ENCODE data around the gene PGAP1. TPM values are rescaled to one million over a fixed set of nuclear protein-coding genes. Genes with fewer than 3 reads are reported as not detected.

PGAP1 gene
- total RNA-seq, 1 donor from 2014 or later, result 28.1 TPM

- intact Hi-C loops (cut with micrococcal nuclease), result no loop called here
Measured at GRCh38 chr2:196808083-196808665, 118.3 kb downstream of the PGAP1 start.

DNA sequence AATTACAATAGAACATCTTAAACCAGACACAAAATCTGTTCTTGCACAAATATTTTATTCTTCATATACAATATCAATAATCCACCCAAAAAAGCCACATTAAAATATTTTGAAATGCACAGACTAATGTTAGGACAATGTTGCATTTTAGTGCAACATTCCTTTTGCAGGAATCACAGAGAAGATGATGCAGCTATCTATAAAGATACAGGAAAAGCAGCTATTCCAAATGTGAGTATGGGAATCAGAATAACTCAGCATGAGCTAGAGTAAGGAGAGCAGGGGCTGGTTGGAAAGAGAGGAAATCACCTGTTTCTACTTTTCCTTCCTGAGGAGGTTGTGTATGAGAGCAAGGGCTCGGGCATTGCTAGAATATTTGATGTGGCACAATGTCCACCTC lies 122.1 kb downstream of the PGAP1 start:
- intact Hi-C loops (cut with micrococcal nuclease), result no loop called here

DNA sequence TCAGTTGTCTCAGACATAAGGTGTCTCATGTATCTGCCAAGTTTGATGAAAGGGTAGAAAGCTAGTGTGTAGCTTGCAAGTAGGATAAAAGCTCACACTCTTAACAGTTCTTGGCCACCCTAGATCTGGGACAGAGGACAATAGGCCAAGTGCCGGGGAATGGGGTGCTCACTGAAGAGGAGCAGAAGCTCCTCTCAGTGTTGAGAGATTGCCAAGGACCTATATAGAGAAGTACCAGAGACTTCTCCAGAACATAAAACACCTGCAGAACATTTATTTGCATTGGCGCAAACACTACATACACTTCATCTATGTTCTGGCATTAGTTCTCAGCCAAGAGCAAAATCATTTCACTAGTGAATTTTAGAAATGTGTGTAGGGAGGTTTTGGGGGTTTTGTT lies 124.1 kb downstream of the PGAP1 start:
- intact Hi-C loops (cut with micrococcal nuclease), result no loop called here

GRCh38 chr2:196801674-196802261 lies 124.7 kb downstream of the PGAP1 start:
- intact Hi-C loops (cut with micrococcal nuclease), result no loop called here

DNA sequence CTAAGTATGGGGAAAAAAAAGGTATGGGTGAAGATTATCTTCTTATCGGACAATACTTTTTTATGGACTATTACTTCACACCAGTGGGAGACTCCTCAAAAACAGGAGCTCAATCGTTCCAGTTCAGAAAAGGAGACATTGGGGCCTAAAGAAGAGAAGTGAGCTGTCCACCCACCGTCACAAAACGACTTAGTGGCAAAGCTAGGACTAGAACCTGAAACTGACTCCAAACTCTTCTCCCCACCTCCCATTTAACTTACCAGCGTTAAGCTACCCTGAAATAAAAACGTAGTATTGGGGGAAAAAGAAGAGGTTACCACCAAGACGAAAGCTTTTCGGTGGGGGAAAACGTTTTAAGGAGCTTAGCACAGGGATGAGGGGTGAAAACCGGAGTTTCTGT lies 127.5 kb downstream of the PGAP1 start:
- intact Hi-C loops (cut with micrococcal nuclease), result loop anchor here (1.0 to 5.0 kb wide), 4 partner anchors 128 to 908 kb away; partner anchors contain the start of genes CCDC150, MARS2, MOB4 and PGAP1

DNA sequence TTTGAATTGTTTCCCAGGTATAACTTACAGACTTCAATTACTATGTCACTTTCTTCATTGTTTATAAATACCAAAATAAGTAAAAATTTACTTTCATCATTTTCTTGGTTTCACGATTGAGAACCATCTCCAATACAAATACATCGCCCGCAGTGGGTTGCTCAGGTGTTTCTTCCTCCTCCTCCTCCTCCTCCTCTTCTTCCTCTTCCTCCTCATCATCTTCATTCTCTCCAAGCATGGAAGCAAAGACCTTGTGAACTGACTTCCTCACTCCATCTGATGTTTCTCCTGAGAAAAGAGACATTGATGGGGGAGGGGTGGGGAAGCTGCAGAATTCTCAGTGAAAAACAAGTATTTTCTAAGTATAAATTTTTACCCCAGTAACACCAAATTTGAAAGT lies 133.6 kb downstream of the PGAP1 start:
- intact Hi-C loops (cut with micrococcal nuclease), result no loop called here

GRCh38 chr2:196783431-196784094 lies 142.9 kb downstream of the PGAP1 start:
- intact Hi-C loops (cut with micrococcal nuclease), result loop anchor here (10.0 kb wide), 1 partner anchor 621 kb away; no protein-coding TSS in a partner anchor

Other genes starting within 250 kb of the PGAP1 start
- gene GTF3C3, start 127.0 kb downstream of the PGAP1 start, total RNA-seq, result 46.5 and 52.2 TPM in 2 replicates
- 0.20 and 0.41 TPM in 2 replicates for gene C2orf66, start 117.4 kb downstream of the PGAP1 start, total RNA-seq